Measurements from ENCODE around the gene CNTN5.

The CNTN5 gene

GRCh38 chr11:99343117-99343516, 322.4 kb downstream of the CNTN5 start:
- ATAC-seq (ENCODE audit: low read depth) (no peak), DNase-seq (ENCODE audit: low spot score) (no peak)
- Histone ChIP-seq H3K4me3 (ENCODE audit: severe bottlenecking) (no peak overlapping the region), H3K36me3 (ENCODE audit: low read depth) (no peaks in the 10 kb centered on the region), H3K4me1 (ENCODE audit: insufficient read depth, poor library complexity, severe bottlenecking) (no peaks in the 10 kb centered on the region), H3K27me3 (ENCODE audit: insufficient read depth, poor library complexity, severe bottlenecking) (no peaks in the 10 kb centered on the region), H3K27ac (ENCODE audit: poor library complexity, severe bottlenecking) (no peak overlapping the region), H3K9me3 (ENCODE audit: severe bottlenecking) (no peaks in the 10 kb centered on the region)
- TF ChIP-seq CTCF (IDR thresholded peaks at IDR 0.05; ENCODE audit: poor library complexity, severe bottlenecking), result no peak

GRCh38 chr11:99349151-99349673, 328.5 kb downstream of the CNTN5 start:
- DNase-seq (ENCODE audit: low spot score) (no peak), ATAC-seq (ENCODE audit: low read depth) (no peak)
- Histone ChIP-seq H3K27me3 (ENCODE audit: insufficient read depth, poor library complexity, severe bottlenecking) (no peaks in the 10 kb centered on the region), H3K4me1 (ENCODE audit: insufficient read depth, poor library complexity, severe bottlenecking) (no peaks in the 10 kb centered on the region), H3K27ac (ENCODE audit: poor library complexity, severe bottlenecking) (no peak overlapping the region), H3K9me3 (ENCODE audit: severe bottlenecking) (no peaks in the 10 kb centered on the region), H3K4me3 (ENCODE audit: severe bottlenecking) (no peak overlapping the region), H3K36me3 (ENCODE audit: low read depth) (no peaks in the 10 kb centered on the region)
- TF ChIP-seq CTCF (IDR thresholded peaks at IDR 0.05; ENCODE audit: poor library complexity, severe bottlenecking), result no peak

- ATAC-seq (ENCODE audit: low read depth), result no peak
Measured at GRCh38 chr11:99351624-99352023, 330.9 kb downstream of the CNTN5 start.

GRCh38 chr11:99352642-99353041, 331.9 kb downstream of the CNTN5 start:
- no peak overlapping the region for H3K27ac ChIP-seq (ENCODE audit: poor library complexity, severe bottlenecking)
- DNase-seq (ENCODE audit: low spot score) (no peak), ATAC-seq (ENCODE audit: low read depth) (no peak)

More at GRCh38 chr11:99351624-99352023, 330.9 kb downstream of the CNTN5 start:
- Histone ChIP-seq H3K4me1 (ENCODE audit: insufficient read depth, poor library complexity, severe bottlenecking) (no peaks in the 10 kb centered on the region), H3K4me3 (ENCODE audit: severe bottlenecking) (no peak overlapping the region), H3K36me3 (ENCODE audit: low read depth) (no peaks in the 10 kb centered on the region), H3K27me3 (ENCODE audit: insufficient read depth, poor library complexity, severe bottlenecking) (no peaks in the 10 kb centered on the region), H3K27ac (ENCODE audit: poor library complexity, severe bottlenecking) (no peak overlapping the region), H3K9me3 (ENCODE audit: severe bottlenecking) (no peaks in the 10 kb centered on the region)
- DNase-seq (ENCODE audit: low spot score), result no peak
- no peak for TF ChIP-seq CTCF (IDR thresholded peaks at IDR 0.05; ENCODE audit: poor library complexity, severe bottlenecking)

More at GRCh38 chr11:99352642-99353041, 331.9 kb downstream of the CNTN5 start:
- TF ChIP-seq CTCF (IDR thresholded peaks at IDR 0.05; ENCODE audit: poor library complexity, severe bottlenecking), result no peak
- Histone ChIP-seq H3K4me3 (ENCODE audit: severe bottlenecking) (no peak overlapping the region), H3K9me3 (ENCODE audit: severe bottlenecking) (no peaks in the 10 kb centered on the region), H3K4me1 (ENCODE audit: insufficient read depth, poor library complexity, severe bottlenecking) (no peaks in the 10 kb centered on the region), H3K36me3 (ENCODE audit: low read depth) (no peaks in the 10 kb centered on the region), H3K27me3 (ENCODE audit: insufficient read depth, poor library complexity, severe bottlenecking) (no peaks in the 10 kb centered on the region)
